Parathyroid adenoma (tissue), 2 donors: ENCODE data around the gene PRKN.

Source experiments
- H2AFZ ChIP-seq: fragments of 300-600 bp; sonication (generic); one replicate; pipeline ENCODE4 v1.7.0; 2017; ENCODE audit warnings: antibody characterized with exemption, mild to moderate bottlenecking
- H3K27ac ChIP-seq: fragments of 300-600 bp; sonication (generic); one replicate; pipeline ENCODE4 v1.7.0; 2017
- H3K27me3 ChIP-seq: fragments of 300-600 bp; sonication (generic); one replicate; pipeline ENCODE4 v1.7.0; 2017; ENCODE audit warnings: low read length; ENCODE audit not compliant: control insufficient read depth, insufficient read depth
- H3K36me3 ChIP-seq: fragments of 300-600 bp; sonication (generic); one replicate; pipeline ENCODE4 v1.7.0; 2017; ENCODE audit warnings: low read length; ENCODE audit not compliant: control insufficient read depth, insufficient read depth
- H3K4me1 ChIP-seq: fragments of 300-600 bp; sonication (generic); one replicate; pipeline ENCODE4 v1.7.0; 2017; ENCODE audit warnings: control low read depth
- H3K4me2 ChIP-seq: fragments of 300-600 bp; sonication (generic); one replicate; pipeline ENCODE4 v1.7.0; 2017; ENCODE audit warnings: low read length
- H3K4me3 ChIP-seq: fragments of 300-600 bp; sonication (generic); one replicate; pipeline ENCODE4 v1.7.0; 2017; ENCODE audit warnings: low read depth, low read length
- H3K79me2 ChIP-seq: fragments of 300-600 bp; sonication (generic); one replicate; pipeline ENCODE4 v1.7.0; 2017; ENCODE audit warnings: control low read depth
- H3K9ac ChIP-seq: fragments of 300-600 bp; sonication (generic); one replicate; pipeline ENCODE4 v1.7.0; 2017; ENCODE audit warnings: mild to moderate bottlenecking
- H3K9me3 ChIP-seq: fragments of 300-600 bp; sonication (generic); one replicate; pipeline ENCODE4 v1.7.0; 2017; ENCODE audit warnings: low read length; ENCODE audit not compliant: control insufficient read depth
- TF ChIP-seq, protein P1 (sequence below): fragments of 300-600 bp; sonication (generic); IDR thresholded peaks from one replicate; pipeline ENCODE4 v1.7.0; 2017; ENCODE audit warnings: antibody characterized with exemption, mild to moderate bottlenecking
- donor health status: primary hyperparathyroidism.

Gene PRKN

DNA sequence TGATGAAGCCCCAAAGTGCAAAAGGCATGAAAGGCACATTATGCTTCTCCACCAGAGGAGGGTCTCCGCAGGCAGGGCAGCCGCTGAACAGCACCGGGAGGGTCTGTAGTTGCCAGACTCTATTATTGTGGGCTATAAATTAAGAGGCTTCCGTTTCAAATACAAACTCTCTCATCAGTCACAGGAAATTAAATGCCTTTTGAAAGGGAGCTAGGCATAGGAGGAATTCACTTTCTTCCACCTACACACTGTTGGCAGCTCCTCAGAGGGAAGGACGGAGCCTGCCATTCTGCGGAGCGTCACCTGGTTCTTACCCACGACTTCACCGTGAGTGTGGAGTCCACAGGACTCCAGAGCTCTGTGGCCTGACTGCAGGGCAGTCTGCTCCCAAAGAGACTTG, 1312.9 kb downstream of the PRKN start:
- H3K27ac ChIP-seq: no peak overlapping the region
- no peak overlapping the region for H3K4me2 ChIP-seq
- no peak overlapping the region for H2AFZ ChIP-seq
- no peaks in the 10 kb centered on the region for H3K9me3 ChIP-seq
- H3K4me3 ChIP-seq: no peak overlapping the region
- TF ChIP-seq, protein P1, sequence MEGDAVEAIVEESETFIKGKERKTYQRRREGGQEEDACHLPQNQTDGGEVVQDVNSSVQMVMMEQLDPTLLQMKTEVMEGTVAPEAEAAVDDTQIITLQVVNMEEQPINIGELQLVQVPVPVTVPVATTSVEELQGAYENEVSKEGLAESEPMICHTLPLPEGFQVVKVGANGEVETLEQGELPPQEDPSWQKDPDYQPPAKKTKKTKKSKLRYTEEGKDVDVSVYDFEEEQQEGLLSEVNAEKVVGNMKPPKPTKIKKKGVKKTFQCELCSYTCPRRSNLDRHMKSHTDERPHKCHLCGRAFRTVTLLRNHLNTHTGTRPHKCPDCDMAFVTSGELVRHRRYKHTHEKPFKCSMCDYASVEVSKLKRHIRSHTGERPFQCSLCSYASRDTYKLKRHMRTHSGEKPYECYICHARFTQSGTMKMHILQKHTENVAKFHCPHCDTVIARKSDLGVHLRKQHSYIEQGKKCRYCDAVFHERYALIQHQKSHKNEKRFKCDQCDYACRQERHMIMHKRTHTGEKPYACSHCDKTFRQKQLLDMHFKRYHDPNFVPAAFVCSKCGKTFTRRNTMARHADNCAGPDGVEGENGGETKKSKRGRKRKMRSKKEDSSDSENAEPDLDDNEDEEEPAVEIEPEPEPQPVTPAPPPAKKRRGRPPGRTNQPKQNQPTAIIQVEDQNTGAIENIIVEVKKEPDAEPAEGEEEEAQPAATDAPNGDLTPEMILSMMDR: no peak
- no peaks in the 10 kb centered on the region for H3K79me2 ChIP-seq
- H3K36me3 ChIP-seq: no peaks in the 10 kb centered on the region
- no peaks in the 10 kb centered on the region for H3K4me1 ChIP-seq
- no peak overlapping the region for H3K9ac ChIP-seq
- no peaks in the 10 kb centered on the region for H3K27me3 ChIP-seq

DNA sequence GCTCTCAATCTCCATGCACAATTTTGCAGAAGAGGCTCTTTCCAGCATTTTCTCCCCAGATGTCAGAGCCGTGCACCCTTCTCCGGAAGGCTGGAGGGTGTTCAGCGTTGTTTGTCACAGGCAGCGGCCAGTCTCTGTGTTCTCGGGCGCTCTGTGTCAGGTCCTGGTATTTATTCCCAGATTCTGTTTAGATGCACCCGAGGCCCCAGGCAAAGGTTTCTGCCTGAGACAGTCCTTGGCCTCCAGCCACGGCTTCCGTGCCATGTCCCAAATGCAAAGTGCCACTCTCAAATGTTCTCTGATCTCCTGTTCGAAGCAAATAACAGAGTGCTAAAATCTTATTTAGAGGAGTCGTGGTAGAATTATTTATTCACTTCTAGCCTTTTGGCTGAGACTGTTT, 1313.4 kb downstream of the PRKN start:
- TF ChIP-seq, protein P1: no peak
- Histone ChIP-seq H3K36me3 (no peaks in the 10 kb centered on the region), H3K4me2 (no peak overlapping the region), H3K9ac (no peak overlapping the region), H3K27ac (no peak overlapping the region), H3K27me3 (no peaks in the 10 kb centered on the region), H3K4me1 (no peaks in the 10 kb centered on the region), H3K4me3 (no peak overlapping the region), H3K9me3 (no peaks in the 10 kb centered on the region), H3K79me2 (no peaks in the 10 kb centered on the region), H2AFZ (no peak overlapping the region)

- no peak overlapping the region for H3K9ac ChIP-seq
- H3K79me2 ChIP-seq: no peaks in the 10 kb centered on the region
- H3K4me2 ChIP-seq: no peak overlapping the region
- H3K4me1 ChIP-seq: no peaks in the 10 kb centered on the region
- no peak overlapping the region for H3K4me3 ChIP-seq
- H2AFZ ChIP-seq: no peak overlapping the region
- H3K9me3 ChIP-seq: no peaks in the 10 kb centered on the region
- TF ChIP-seq, protein P1: no peak
- H3K27ac ChIP-seq: no peak overlapping the region
- no peaks in the 10 kb centered on the region for H3K36me3 ChIP-seq
- no peaks in the 10 kb centered on the region for H3K27me3 ChIP-seq
Measured at GRCh38 chr6:161413355-161413771, 1314.2 kb downstream of the PRKN start.

DNA sequence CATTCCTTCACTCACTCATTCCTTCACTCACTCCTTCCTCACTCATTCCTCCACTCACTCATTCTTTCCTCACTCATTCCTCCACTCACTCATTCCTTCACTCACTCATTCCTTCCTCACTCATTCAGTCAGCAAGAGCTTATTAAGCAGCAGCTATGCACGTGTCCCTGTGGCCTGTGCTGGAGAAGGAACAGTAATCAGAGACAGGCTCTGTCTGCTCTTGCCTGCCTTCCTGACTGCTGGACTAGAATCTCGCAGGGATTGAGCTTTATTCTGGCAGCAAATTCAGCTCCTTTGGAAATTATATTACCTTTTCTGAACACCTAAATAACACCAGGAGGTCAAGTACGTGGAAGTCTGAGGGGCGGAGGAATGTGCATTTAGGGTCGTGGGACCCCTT, 1314.8 kb downstream of the PRKN start:
- Histone ChIP-seq H3K9ac (no peak overlapping the region), H3K4me1 (no peaks in the 10 kb centered on the region), H3K36me3 (no peaks in the 10 kb centered on the region), H2AFZ (no peak overlapping the region), H3K27me3 (no peaks in the 10 kb centered on the region), H3K79me2 (no peaks in the 10 kb centered on the region), H3K9me3 (no peaks in the 10 kb centered on the region), H3K4me2 (no peak overlapping the region), H3K27ac (no peak overlapping the region), H3K4me3 (no peak overlapping the region)
- TF ChIP-seq, protein P1: no peak

GRCh38 chr6:161411265-161411944, 1316.2 kb downstream of the PRKN start:
- Histone ChIP-seq H3K4me2 (no peak overlapping the region), H3K9me3 (no peaks in the 10 kb centered on the region), H3K9ac (no peak overlapping the region), H3K27me3 (no peaks in the 10 kb centered on the region), H3K4me3 (no peak overlapping the region), H3K36me3 (no peaks in the 10 kb centered on the region), H2AFZ (no peak overlapping the region), H3K79me2 (no peaks in the 10 kb centered on the region), H3K4me1 (no peaks in the 10 kb centered on the region), H3K27ac (no peak overlapping the region)
- TF ChIP-seq, protein P1: no peak
